GM21529 (cell line): ENCODE data around the gene HTR4.

Source experiments
- ATAC-seq: cut with Tn5 transposase; IDR thresholded peaks from one replicate; pipeline ENCODE4 v1.9.1; 2021; ENCODE audit not compliant: unreplicated experiment

Gene HTR4

DNA sequence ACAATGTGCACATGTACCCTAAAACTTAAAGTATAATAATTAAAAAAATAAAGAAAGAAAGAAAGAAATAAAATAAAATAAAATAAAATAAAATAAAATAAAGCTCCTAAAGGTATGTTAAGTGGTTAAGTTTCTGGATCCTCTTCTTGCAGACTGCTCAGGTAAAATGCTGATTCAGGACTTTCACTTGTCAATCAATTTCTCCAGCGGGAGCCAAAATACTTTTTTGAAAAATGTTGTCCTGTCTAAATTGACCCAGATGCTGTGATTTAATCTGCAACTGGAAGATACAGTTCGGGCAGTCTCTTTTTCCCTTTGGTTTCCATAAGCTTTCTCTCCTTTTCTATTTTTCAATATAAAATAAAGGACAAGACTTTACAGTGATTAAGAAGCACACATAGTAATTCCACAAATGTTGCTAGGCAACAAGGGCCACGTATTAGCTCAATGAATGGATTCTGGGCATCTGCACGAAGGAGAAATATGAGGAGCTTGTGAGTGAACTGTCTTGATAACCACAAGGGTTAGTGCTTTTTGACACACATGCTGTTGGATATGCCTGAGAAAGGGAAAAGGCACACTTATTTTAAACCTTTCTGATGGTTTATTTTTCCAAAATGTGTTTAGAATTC, 38.6 kb downstream of the HTR4 start:
- ATAC-seq: no peak

DNA sequence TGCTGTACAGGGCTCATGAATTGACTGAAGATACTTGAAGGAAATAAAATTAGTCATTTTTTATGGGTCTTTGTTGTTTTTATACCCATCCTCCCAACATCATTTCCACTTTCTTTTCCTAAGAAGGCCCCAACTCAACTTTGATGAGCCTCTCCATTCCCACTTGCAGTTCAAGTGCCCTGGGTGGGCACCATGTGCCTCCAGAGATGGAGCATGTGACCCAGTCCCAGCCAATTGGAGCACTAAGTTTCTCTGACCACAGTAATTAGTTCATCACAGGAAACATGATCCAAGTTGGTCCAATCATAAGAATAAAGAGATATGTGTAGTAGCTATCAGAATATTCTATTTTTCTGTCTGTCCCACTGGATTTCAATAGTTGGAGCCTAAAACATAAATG, 46.9 kb downstream of the HTR4 start:
- ATAC-seq: no peak

DNA sequence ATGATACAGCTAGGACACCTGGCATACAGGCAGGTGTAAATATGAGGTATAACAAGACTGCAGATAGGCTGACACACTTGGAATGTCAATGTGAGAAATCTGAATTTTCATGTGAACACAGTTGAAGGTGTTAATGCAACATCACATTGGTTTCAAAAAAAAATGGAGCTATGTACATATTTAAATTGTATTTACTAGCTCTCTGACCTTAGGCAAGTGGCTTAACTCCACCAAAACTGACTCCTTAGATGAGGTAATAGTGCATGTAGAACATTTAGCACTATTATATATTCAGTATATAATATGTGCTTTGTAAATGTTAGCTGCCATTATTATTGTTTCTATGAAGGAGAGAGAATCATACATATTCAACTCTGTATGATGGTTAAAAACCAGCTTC, 48.0 kb downstream of the HTR4 start:
- no peak for ATAC-seq

DNA sequence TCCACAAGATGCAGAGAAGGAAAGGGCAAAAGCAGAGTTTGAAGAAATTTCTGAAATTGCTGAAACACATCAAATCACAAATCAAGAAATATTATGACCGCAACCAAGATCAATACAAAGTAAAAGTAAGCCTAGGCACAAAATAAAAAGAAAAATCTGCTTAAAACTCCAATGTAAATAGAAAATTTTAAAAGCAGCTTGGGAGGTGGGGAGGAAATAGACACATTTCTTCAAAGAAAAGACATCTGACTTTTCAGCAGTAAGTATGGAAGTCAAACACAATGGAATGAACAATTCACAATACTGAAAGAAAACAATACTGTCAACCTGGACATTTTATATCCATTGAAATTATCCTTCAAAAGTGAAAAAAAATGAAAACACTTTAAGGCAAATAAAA, 55.1 kb downstream of the HTR4 start:
- ATAC-seq: no peak

DNA sequence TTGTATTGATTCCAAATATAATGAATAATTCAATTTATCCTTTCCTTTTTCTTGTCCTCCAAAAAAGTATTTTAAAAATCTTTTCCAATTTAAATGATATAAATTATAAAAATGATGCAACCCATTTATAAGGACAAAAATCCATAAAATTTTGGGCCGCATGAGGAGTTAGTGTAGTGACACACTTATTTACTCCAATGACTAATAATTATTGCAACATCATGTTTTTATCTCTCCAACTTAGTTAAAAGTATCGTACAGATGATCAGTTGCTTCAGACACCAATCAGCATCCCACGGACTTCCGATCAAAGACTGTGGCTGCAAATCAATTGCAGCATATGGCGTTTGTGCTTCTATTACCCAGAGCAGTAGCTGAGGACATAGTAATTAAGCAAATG, 58.6 kb downstream of the HTR4 start:
- no peak for ATAC-seq

DNA sequence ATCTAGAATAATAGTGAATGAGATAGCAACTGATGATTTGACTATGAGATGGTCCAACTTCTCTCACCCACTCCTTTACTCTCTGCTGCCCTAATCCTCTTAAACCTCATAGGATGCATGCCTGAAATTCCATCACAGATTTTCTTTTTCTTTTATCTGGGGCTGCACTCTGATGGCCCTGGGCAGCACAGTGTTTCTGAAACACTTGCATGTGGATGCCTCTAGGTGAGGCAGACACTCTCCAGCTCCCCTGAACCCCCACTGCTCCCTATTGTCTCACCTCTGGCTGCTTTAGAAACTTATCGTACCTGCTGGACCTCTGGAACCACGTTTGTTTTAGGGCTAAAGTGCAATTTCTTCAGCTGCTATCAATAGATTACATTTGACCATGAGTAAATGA, 67.5 kb downstream of the HTR4 start:
- no peak for ATAC-seq

DNA sequence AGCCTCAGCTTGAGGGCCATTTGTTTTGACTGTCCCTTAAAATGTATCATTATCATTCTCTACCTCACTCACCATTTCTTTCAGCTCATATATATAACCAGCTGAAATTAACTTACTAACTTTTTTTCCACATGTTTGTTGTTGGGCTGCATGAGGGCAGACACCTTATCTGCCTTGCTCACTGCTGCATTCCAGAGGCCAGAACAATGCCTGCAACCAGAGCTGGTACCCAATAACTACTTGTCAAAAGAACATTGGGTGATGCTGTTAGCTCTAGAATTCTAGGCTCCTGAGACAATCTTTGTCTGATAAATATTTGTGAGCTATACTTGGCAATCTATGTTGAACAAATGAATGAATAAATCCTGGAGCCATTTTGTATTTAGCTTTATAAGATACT, 68.3 kb downstream of the HTR4 start:
- ATAC-seq: no peak

DNA sequence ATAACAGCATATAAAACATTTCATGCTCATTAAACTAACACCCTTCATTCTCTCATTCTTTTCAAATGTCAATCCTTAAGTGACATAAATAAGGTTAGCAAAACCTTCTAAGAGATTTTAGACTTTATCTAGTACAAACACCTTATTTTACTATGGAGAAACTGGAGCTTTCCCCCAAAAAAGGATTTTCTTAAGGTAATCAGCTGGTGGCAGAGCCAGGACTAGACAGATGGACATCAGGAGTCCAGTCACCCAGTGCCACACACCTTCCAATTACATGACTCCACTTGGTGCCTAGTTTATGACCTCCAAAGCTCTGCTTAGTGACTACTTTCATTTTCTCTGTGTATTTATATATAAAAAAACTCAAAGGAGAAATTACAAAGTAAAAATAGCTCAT, 70.2 kb downstream of the HTR4 start:
- ATAC-seq: no peak

DNA sequence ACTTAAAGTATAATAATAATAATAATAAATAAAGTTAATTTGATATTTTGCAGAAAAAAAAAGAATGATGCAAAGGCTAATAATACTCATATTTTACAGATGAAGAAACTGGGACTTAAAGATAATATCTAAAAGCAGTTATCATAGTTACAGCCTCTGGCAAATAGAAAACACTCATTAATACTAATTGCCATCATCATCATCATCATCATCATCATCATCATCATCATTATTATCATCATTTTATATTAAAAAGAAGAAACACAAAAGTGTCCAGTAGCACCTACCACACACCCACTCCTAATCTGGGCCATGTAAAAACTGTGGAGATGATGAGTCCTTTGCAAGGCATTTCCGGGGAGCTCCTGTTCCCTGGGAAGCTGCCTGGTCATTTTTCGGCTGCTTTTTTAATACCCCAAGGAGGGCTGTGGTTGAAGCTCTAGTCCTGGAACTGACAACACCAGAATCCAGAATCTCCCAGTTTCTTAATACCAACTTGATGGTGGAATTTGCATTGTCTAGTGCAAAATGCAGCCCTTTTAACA, 70.8 kb downstream of the HTR4 start:
- no peak for ATAC-seq

DNA sequence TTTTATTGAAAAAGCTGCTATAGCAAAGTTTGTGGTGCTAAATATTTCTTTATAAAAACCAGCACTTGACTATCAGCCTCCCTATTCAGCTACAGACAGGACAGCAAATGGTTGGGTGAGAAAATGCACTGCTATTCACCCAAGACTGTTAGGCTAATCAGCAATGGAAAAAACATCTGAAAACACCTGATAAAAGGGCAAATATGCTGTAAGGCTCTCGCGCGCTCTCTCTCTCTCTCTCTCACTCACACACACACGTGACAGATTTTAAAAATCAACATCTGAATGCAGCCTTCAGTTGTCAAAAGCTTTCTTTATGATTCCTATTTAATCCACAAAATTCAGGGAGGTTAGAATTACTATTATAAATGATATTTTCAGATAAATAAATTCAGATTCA, 80.2 kb downstream of the HTR4 start:
- no peak for ATAC-seq

DNA sequence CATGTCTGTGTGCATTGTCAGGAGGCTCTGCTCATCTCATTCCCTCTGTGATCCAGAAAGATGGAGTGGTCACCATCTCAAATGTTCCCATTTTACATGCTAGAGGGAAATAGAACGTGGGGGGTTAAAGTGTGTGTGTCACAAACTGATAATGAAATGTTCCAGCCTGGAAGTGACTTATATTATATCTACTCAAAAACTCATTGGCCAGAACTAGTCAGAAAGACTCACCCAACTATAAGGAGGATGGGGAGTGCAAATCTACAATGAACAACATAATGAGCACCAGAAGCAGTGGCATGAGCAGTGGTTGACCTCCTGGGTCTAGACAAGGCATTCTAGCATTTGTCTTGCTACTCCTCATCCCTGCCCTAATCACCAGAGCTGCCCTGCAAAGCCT, 81.0 kb downstream of the HTR4 start:
- ATAC-seq: no peak

DNA sequence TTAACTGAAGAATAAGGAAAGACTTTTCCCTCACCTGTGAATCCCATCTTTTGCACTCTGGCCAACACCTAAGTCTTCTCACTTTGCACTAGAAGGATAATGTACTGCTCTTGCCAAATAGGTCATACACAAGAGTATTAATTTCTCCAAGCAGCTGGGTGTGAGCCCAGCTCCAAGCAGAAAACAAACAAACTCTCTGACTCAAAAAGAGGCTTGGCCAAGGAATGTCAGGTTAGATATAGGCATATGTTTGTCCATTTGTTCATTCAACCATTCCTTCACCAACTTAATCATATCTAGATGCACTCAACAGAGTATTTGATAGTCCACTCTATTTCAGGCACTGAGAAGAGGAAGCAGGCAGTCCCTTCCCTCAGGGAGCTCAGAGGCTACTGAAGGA, 84.4 kb downstream of the HTR4 start:
- ATAC-seq: no peak

DNA sequence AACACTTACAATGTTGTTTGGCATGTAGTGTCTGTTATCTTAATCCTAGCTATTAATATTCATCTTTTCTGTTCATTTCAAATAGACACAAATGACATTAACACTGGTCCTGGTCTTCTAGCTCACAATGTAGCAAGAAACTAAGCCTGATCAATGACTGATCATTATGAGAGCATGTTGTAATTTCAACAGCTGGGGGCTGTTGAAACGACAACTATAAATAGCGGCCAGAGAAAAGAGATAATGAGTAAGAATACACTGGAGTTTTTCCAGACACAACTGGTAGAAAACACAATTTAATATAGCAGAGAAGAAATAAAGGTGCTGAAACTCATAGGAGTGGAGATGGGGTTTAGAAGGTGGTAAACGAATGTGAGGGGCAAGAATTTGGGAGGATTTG, 89.2 kb downstream of the HTR4 start:
- ATAC-seq: no peak

DNA sequence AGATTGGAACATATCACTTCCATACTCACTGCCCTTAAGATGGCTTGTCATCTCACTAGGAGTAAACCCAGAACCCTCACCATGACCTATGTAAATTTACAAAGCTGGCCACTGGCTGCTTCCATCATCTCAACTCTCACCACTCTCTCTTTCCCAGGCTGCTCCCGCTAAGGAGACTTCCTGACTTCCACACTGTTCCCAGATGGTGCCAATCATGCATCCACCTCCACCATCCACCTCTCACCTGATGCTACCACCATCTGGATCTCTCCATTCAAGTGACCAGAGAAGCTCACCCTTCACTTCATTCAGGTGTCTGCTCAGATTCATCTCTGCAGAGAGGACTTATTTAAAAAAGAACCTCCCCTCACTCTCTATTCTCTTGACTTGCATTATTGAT, 91.3 kb downstream of the HTR4 start:
- ATAC-seq: no peak

DNA sequence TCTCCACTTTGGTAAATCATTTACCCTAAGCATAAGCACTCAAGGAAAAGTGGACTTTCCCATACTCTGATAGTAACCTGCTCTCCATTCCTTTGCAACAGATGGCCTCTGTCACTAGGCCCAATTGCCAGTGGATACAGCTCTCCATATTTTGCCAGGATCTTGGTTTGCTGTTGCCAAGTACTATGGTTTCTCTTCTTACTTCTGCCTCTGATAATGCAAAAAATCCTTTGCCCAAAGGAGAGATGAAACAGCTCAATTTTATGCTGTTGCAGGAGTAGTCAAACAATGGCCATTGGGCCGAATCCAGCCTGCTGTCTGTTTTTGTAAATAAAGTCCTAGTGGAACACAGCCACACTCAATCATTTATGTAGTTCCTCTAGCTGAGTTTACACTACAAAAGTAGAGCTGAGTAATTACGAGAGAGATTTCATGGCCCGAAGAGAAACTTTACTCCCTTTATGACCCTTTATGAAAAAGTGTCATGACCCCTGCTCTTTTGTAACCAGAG, 92.5 kb downstream of the HTR4 start:
- ATAC-seq: no peak

DNA sequence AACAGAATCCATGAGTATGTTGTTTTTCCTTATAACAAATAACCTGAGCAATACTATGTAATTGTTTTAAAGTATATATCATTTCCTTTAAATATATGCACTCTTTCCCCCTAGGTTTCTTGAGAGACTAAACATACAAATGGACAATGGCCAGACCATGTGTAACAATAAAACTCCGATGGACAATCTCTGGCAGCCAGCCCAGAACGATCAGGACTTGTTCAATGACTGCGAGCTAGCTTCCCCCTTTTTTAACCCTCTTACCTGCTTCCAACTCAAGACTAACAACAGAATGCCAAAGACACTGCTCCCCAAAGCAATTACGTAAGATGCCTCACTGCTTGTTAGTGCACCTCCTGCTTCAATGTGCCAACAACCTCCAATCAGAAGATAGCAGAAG, 94.9 kb downstream of the HTR4 start:
- no peak for ATAC-seq

DNA sequence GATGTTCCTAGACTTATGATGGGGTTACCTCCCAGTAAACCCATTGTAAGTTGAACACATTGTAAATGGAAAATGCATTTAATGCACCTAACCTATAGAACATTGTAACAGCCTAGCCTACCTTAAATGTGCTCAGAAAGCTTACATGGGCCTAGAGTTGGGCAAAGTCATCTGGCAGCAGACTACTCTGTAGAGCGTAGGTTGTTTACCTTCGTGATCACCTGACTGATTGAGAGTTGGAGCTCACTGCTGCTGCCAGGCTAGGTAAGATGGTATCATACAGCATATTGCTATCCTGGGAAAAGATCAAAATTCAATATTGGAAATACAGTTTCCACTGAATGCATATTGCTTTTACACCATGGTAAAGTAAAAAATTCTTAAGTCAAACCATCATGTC, 95.4 kb downstream of the HTR4 start:
- ATAC-seq: no peak

DNA sequence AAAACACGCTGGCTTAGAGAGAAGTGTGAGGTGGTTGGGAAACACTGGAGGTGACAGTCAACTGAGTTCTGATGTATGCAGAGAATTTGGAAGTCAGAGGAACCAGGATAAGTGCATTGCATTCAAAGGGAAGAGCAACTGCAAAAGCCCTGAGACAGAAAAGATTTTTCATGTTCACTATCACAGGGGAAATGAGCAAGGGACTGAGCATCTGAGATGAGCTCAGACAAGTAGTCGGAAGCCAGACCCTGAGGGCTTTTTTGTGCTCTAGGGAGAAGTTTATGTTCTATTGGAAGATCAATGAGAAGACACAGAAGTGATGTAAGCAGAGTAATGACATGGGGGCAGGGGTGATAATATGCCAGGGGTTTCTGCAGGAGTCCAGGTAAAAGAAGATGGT, 97.5 kb downstream of the HTR4 start:
- no peak for ATAC-seq

DNA sequence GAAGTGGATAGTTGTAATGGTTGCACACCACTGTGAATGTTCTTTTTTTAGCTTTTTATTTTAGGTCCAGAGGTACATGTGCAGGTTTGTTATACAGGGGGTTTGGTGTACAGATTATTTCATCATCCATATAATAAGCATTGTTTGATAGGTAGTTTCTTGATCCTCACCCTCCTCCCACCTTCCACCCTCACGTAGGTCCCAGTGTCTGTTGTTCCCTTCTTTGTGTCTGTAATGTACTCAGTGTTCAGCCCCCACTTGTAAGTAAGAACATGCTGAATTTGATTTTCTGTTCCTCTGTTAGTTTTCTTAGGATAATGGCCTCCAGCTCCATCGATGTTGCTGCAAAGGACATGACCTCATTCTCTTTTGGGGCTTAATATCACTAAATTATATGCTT, 99.7 kb downstream of the HTR4 start:
- ATAC-seq: no peak

DNA sequence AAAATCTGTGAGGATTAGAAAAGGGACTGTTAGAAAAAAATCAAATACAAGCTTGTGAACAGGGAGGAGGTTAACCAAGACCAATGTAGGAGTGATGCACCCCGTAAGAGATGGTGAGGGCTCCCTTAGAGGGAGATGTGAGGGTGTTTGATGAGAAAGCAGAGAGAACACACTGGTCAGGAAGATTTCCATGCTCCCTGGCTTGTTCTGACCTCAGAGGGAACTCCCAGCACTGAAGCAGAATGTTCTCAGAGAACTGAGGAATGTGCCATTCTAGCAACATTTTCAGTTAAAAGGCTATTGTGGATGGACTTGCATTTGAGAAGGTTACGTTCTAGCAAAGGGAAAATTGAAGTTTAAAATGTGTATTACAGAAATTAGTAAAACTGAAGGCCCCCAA, 110.6 kb downstream of the HTR4 start:
- no peak for ATAC-seq

DNA sequence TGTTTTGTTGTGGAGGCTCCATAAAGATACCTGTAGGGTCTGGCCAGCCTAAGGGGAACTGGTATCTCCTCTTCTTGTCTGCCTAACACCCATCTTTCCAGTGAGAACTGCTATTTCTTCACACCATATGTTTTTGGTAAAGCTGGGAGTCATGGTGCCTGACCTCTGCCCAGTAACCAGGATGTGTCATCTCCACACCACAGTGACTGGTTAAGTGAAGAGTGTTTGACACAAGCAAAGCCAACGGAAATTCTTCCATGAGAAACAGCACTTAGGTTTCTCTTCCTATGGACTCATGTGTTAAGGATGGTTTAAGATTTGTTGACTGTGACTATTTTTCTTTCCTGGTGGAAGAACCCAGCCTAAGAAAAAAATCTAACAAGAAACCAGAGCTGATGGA, 111.5 kb downstream of the HTR4 start:
- ATAC-seq: no peak

DNA sequence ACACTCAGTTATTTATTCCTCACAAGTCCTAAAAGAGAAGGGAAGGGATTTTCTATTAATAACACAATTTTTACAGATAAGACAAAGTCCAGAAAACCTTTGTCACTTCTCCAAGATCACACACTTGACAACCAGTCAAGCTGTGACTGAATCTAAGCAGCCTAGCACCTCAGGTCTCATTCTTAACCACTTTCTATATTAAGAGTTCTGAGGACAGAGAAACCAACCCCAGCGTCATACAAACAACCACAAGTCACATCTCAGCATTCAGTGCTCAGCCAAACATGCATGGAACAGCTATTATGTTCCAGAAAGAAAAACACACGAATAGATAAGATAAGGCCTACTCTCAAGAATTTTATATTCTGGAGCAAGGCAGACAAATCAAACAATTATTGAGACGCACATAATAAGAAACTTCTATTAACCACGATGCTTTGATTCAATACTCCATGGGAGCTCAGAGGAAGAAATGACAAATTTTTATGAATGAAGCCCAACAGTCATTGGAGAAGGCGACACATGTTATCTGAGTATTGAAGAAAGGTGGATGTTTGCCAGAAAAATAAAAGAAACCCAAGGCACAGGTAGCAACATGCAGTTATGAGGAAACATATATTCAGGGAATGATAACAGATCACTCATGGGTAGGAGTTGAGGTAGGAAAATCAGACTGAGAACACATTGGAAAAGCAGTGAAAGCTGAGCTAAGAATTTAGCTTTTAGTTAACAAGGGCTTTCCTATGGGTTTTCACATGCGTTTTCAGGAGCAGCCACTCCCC, 113.1 kb downstream of the HTR4 start:
- no peak for ATAC-seq

DNA sequence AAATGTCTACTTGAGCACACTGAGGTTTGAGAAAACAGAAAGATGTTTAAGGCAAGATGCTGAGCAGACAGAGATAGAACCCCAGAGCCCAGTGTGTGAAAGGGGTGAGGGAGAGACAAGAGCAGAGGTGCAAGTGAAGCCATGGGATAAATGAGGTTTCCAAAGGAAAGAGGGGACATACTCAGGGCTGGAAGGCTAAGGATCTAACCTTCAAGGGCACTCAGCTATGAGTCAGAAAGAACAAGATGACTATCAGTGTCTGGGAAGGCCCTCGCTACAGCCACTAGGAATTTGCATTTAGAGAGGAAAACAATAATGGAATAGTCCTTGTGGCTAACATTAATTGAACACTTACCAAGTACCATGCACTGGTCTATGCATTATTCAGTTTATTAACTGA, 113.7 kb downstream of the HTR4 start:
- ATAC-seq: no peak
